NB4 (cell line): Measurements from ENCODE around the gene NOL6.
"Not testable (repeated sequence)": the region's sequence is repeated elsewhere in the genome, so short reads cannot be mapped to it uniquely, and the experiment has no call there.

ENCODE experiments used
- DNase-seq: peaks from one replicate; pipeline ENCODE4 v3.0.0; 2010; ENCODE audit warnings: low read depth
- H3K4me3 ChIP-seq: one replicate; pipeline ENCODE4 v1.5.1; 2011; ENCODE audit warnings: mild to moderate bottlenecking, low read depth, low read length, moderate library complexity
- MYC ChIP-seq: IDR thresholded peaks from 2 replicates; pipeline ENCODE4 v1.6.1; 2011; ENCODE audit warnings: low read depth, low read length
- POLR2A ChIP-seq: IDR thresholded peaks from 2 replicates; pipeline ENCODE4 v1.6.1; 2011; ENCODE audit warnings: mild to moderate bottlenecking; ENCODE audit not compliant: insufficient read length; ENCODE audit errors: extremely low read depth
- TF ChIP-seq, protein P1 (sequence below): IDR thresholded peaks from 2 replicates; pipeline ENCODE4 v1.6.1; 2011; ENCODE audit warnings: low read depth, low read length
- TF ChIP-seq, protein P2 (sequence below): IDR thresholded peaks from one replicate; pipeline ENCODE4 v1.5.1; 2012; ENCODE audit warnings: low read depth, low read length

The NOL6 gene

DNA sequence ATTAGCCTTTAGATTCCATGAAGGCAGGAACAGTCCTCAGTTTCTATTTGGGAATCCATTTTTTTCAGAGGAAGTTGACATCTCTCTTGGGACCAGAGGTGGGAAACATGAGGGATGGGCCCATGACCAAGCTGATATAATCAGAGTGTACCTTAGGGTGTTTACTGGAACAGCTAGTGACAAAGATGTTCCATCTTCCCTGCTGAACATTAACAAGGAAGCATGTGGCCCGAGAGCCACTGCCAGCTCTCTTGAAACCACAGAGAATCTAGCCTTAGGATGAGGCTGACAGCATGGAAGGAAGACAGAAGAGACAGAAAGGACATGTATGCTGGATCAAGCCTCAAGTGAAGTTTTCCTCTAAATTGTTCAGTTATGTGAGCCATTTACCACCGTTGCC is 42.3 kb downstream of the NOL6 start:
- TF ChIP-seq, protein P1, sequence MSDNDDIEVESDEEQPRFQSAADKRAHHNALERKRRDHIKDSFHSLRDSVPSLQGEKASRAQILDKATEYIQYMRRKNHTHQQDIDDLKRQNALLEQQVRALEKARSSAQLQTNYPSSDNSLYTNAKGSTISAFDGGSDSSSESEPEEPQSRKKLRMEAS = no peak
- TF ChIP-seq POLR2A (no peak), MYC (no peak)
- TF ChIP-seq, protein P2, sequence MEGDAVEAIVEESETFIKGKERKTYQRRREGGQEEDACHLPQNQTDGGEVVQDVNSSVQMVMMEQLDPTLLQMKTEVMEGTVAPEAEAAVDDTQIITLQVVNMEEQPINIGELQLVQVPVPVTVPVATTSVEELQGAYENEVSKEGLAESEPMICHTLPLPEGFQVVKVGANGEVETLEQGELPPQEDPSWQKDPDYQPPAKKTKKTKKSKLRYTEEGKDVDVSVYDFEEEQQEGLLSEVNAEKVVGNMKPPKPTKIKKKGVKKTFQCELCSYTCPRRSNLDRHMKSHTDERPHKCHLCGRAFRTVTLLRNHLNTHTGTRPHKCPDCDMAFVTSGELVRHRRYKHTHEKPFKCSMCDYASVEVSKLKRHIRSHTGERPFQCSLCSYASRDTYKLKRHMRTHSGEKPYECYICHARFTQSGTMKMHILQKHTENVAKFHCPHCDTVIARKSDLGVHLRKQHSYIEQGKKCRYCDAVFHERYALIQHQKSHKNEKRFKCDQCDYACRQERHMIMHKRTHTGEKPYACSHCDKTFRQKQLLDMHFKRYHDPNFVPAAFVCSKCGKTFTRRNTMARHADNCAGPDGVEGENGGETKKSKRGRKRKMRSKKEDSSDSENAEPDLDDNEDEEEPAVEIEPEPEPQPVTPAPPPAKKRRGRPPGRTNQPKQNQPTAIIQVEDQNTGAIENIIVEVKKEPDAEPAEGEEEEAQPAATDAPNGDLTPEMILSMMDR = no peak
- DNase-seq = no peak
- no peak overlapping the region for H3K4me3 ChIP-seq

DNA sequence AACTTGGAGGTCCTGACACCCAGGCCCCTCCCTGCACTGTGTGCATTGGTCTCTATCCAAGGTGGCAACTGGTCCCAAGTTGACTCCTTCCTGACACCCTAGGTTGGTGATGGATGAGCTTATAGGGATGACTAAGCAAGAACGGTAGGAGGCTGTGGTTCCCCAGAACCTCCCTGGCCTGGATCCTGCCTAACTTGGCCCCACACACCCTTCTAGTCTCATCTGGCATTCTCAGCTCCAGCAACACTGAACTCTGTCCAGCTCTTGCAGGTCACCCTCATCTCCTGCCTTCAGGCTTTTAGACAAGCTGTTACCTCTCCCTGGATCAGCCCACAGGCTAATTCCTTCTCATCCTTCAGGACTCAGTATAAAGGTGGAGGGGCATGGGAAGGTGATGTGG is 42.8 kb downstream of the NOL6 start:
- DNase-seq = no peak
- H3K4me3 ChIP-seq = no peak overlapping the region
- TF ChIP-seq, protein P1 = no peak
- TF ChIP-seq POLR2A (no peak), MYC (no peak)
- TF ChIP-seq, protein P2 = no peak

DNA sequence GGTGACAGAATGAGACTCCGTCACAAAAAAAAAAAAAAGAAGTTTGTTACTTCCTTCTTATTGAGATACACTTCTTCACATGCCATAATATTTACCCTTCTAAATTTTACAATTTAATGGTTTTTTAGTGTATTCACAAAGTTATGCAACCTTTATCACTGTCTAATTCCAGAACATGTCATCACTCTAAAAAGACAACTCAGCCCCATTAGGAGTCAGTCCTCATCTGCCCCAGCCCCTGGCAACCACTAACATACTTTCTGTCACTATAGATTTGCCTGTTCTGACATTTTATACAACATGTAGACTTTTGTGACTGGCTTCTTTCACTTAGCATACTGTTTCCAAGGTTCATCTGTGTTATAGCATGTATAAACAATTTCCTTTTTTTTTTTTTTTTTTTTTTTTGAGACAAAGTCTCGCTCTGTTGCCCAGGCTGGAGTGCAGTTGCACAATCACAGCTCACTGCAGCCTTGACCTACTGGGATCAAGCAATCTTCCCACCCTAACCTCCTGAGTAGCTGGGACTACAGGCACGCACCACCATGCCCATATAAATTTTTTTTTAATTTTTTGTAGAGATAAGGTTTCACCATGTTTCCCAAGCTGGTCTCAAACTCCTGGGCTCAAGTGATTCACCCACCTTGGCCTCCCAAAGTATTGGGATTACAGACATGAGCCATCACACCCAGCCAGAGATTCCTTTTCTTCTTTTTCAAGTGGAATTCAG is 44.3 kb downstream of the NOL6 start:
- no peak for DNase-seq
- H3K4me3 ChIP-seq = no peak overlapping the region
- TF ChIP-seq POLR2A = no peak
- TF ChIP-seq, protein P1 = no peak
- TF ChIP-seq, protein P2 = no peak
- TF ChIP-seq MYC = no peak

- TF ChIP-seq, protein P2 = no peak
- no peak for TF ChIP-seq POLR2A
- TF ChIP-seq, protein P1 = no peak
- TF ChIP-seq MYC = no peak
- no peak for DNase-seq
Observed at GRCh38 chr9:33426843-33427293, 46.9 kb downstream of the NOL6 start.

GRCh38 chr9:33425128-33425533 is 48.6 kb downstream of the NOL6 start:
- TF ChIP-seq, protein P2 = no peak
- TF ChIP-seq, protein P1 = no peak
- TF ChIP-seq MYC (no peak), POLR2A (no peak)
- no peak for DNase-seq
- H3K4me3 ChIP-seq = no peak overlapping the region

More at GRCh38 chr9:33426843-33427293, 46.9 kb downstream of the NOL6 start:
- no peak overlapping the region for H3K4me3 ChIP-seq

- H3K4me3 ChIP-seq, DNase-seq: not testable (repeated sequence)
Observed at GRCh38 chr9:33424492-33424891, 49.2 kb downstream of the NOL6 start.

DNA sequence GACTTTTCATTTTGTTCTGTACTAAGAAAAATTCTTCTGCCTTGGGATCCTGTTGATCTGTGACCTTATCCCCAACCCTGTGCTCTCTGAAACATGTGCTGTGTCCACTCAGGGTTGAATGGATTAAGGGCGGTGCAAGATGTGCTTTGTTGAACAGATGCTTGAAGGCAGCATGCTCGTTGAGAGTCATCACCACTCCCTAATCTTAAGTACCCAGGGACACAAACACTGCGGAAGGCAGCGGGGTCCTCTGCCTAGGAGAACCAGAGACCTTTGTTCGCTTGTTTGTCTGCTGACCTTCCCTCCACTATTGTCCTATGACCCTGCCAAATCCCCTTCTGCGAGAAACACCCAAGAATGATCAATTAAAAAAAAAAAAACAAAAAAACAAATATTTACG is 49.7 kb downstream of the NOL6 start:
- H3K4me3 ChIP-seq, DNase-seq: not testable (repeated sequence)
